ENCODE results near the gene SLC9A9.

- no peak for TF ChIP-seq CTCF (IDR thresholded peaks at IDR 0.05)
- TF ChIP-seq POLR2A (IDR thresholded peaks at IDR 0.05) = no peak
Observed at GRCh38 chr3:143825513-143825912, 22.8 kb downstream of the SLC9A9 start.

Data from thyroid gland (tissue), 4 donors.